ES-I3 (cell line): ENCODE measurements around the gene KCNJ6.
"Not testable (repeated sequence)": the region's sequence is repeated elsewhere in the genome, so short reads cannot be mapped to it uniquely, and the experiment has no call there.

Source experiments
- H3K36me3 ChIP-seq: 2 replicates; pipeline ENCODE4 v1.6.1; 2013; ENCODE audit warnings: mild to moderate bottlenecking, low read length, control low read depth, moderate library complexity; ENCODE audit not compliant: insufficient read depth
- H3K4me1 ChIP-seq: 2 replicates; pipeline ENCODE4 v1.6.1; 2013; ENCODE audit warnings: mild to moderate bottlenecking, control low read depth, low read length; ENCODE audit not compliant: insufficient read depth
- H3K9ac ChIP-seq: 2 replicates; pipeline ENCODE4 v1.6.1; 2013; ENCODE audit warnings: low read depth, mild to moderate bottlenecking, low read length, moderate library complexity
- H3K9me3 ChIP-seq: 2 replicates; pipeline ENCODE4 v1.6.1; 2013; ENCODE audit warnings: mild to moderate bottlenecking, low read length, moderate library complexity; ENCODE audit not compliant: control insufficient read depth, insufficient read depth

Gene KCNJ6

DNA sequence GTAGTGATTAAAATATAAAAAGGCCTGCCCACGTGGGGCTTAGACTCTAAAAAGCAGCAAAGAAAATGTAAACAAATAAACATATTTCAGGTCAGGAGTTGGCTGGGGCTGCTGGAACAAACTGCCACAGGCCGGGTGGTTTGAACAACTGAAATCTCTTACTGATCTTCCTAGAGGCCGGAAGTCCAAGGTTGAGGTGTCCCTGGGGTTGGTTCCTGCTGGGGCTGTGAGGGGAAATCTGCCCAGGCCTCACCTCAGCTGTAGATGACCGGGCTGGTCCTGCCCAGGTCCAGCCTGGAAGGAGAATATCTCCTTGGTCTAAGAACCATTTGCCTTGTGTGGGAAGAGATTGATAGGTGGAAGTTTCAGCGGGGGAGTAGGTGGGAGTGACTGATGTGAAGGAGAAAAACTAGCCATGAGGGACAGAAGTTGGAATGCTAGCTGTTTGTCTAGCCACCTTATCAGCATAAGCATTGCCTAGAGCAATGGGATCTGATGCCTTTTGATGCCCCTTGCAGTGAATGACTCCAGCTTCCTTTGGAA lies 328.6 kb downstream of the KCNJ6 start:
- Histone ChIP-seq H3K4me1 (peaks cover 4% of the 10 kb centered on the region), H3K9ac (no peak overlapping the region), H3K9me3 (no peaks in the 10 kb centered on the region), H3K36me3 (peaks cover 7% of the 10 kb centered on the region; the same call in 1 of the 2 replicates)

- Histone ChIP-seq H3K9me3 (no peaks in the 10 kb centered on the region), H3K36me3 (peaks cover 7% of the 10 kb centered on the region; the same call in 1 of the 2 replicates), H3K9ac (no peak overlapping the region), H3K4me1 (no peaks in the 10 kb centered on the region)
Measured at GRCh38 chr21:37587203-37587602, 329.1 kb downstream of the KCNJ6 start.

DNA sequence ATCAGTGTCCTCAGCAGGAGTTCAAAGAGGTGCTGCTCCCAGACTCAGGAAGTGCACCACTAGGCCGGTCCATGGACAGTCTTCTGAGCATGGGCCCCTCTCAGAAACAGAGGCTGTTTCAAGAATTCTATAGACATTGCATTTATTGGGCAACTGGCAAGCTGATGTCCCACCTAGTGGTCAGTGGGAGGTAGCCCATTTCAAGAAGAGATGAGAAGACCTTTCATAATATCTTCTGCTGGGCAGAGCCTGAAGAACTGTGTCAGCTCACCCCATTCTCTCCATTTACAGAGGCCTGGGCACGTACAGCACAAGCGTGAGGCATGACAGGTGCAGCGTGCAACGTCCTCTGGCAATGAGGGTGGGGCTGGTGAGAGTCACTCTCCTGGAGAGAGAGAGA lies 333.7 kb downstream of the KCNJ6 start:
- H3K9ac ChIP-seq: no peak overlapping the region
- peaks cover 14% of the 10 kb centered on the region for H3K9me3 ChIP-seq
- no peaks in the 10 kb centered on the region for H3K36me3 ChIP-seq
- H3K4me1 ChIP-seq: no peaks in the 10 kb centered on the region

DNA sequence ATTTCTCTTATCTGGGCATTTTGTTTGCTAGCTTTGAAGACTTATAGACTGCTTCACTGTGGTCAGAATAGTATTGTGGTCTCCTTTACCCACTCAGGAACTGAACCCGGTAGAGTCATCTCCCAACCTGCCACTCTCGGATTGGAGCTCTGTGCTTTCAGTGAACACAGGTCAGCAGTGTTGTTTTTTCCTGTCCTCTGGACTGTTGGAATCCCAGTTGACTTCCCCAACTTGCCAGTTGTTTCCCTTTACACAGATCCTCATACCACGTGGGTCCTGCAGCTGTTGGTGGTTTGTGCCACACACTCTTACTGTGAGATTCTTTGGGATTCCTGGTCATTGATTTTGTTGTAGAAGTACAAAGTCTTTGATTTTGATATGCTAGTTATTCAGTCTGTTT lies 335.6 kb downstream of the KCNJ6 start:
- H3K9ac ChIP-seq: no peak overlapping the region
- H3K4me1 ChIP-seq: no peaks in the 10 kb centered on the region
- H3K36me3 ChIP-seq: no peaks in the 10 kb centered on the region

GRCh38 chr21:37579356-37579755 lies 336.9 kb downstream of the KCNJ6 start:
- Histone ChIP-seq H3K4me1 (no peaks in the 10 kb centered on the region), H3K9me3 (peaks cover 17% of the 10 kb centered on the region), H3K36me3 (no peaks in the 10 kb centered on the region), H3K9ac (no peak overlapping the region)

More for the DNA sequence above, 335.6 kb downstream of the KCNJ6 start:
- H3K9me3 ChIP-seq: peaks cover 17% of the 10 kb centered on the region

DNA sequence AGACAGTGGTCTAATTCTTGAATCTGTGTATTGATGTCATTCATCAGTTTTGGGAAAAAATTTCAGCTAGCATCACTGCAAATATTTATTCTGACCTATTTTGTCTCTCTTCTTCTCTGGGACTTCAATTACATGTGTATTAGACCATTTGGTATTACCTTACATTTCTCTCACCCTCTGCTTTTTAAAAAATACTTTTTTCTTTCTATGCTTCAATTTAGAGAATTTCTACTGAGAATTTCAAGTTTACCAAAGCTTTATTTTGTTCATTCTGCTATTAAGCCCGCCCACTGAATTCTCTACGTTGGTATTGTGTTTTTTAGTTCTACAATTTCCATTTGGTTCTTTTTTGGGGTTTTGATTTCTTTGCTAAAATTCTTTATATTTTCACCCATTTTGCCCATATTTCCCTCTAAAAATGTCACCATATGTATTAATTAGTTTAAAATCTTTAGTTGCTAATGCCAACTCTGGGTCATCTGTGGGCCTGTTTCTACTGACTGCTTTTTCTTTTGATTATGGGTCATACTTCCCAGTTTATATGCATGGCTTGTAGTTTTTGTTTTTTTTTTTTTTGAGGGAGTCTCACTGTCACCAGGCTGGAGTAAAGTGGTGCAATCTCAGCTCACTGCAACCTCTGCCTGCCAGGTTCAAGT lies 337.7 kb downstream of the KCNJ6 start:
- peaks cover 17% of the 10 kb centered on the region for H3K9me3 ChIP-seq
- H3K36me3 ChIP-seq: no peaks in the 10 kb centered on the region
- H3K4me1 ChIP-seq: no peaks in the 10 kb centered on the region
- no peak overlapping the region for H3K9ac ChIP-seq

DNA sequence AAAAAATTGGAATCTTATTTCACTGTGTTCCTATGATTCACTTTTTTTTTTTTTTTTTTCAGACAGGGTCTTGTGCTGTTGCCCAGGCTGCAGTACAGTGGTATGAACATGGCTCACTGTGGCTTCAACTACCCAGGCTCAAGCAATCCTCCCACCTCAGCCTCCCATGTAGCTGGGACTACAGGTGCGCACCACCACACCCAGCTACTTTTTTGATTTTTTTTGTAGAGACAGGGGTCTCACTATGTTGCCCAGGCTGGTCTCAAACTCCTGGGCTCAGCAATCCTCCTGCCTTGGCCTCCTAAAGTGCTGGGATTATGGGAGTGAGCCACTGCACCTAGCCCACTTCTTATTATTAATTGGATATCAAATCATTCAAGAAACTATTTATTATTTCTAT lies 339.3 kb downstream of the KCNJ6 start:
- peaks cover 17% of the 10 kb centered on the region for H3K9me3 ChIP-seq
- not testable (repeated sequence) for H3K36me3 ChIP-seq, H3K9ac ChIP-seq, H3K4me1 ChIP-seq

GRCh38 chr21:37575580-37575979 lies 340.7 kb downstream of the KCNJ6 start:
- H3K9ac ChIP-seq: no peak overlapping the region
- H3K4me1 ChIP-seq: no peaks in the 10 kb centered on the region
- H3K36me3 ChIP-seq: no peaks in the 10 kb centered on the region
- H3K9me3 ChIP-seq: peaks cover 14% of the 10 kb centered on the region

DNA sequence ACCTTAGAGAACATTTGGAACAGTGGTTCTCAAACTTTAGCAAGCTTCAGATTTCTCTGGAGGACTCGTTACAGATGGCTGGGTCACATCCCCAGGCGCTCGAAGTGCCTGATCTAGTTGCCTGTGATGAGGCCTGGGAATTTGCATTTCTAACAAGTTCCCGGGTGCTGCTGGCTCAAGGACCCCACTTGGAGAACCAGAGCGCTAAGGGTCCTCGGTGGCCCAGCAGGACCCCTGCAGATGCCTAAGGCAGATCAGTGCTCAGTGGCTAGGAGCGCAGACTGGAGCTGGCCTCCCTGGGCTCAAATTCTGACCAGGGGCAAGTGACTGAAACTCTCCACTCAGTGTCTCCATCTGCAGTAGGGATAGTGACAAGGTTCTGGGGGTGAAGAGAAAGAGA lies 341.5 kb downstream of the KCNJ6 start:
- Histone ChIP-seq H3K9ac (no peak overlapping the region), H3K9me3 (peaks cover 14% of the 10 kb centered on the region), H3K4me1 (no peaks in the 10 kb centered on the region), H3K36me3 (no peaks in the 10 kb centered on the region)

DNA sequence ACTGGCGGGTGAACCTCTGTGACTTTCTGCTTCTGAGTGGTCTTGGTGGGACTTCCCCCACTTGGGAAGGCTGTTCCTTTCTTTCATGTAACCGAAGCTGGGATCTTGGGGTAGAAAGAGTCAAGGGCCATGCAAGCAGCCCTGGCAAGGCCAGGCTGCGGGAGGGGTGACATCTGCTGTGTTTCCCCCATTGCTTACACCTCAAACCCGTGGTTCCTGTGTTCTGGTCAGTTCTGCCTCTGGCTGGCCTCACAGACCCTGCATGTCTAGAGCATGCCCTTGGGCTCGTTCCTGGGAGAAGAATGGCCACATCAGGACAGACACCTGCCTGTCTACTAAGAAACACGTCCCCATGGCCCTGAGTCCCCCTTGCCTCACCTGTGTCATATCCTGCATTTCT lies 341.9 kb downstream of the KCNJ6 start:
- H3K9ac ChIP-seq: no peak overlapping the region
- H3K4me1 ChIP-seq: no peaks in the 10 kb centered on the region
- H3K36me3 ChIP-seq: no peaks in the 10 kb centered on the region

GRCh38 chr21:37571442-37571841 lies 344.8 kb downstream of the KCNJ6 start:
- Histone ChIP-seq H3K9me3 (no peaks in the 10 kb centered on the region), H3K9ac (no peak overlapping the region), H3K36me3 (no peaks in the 10 kb centered on the region), H3K4me1 (no peaks in the 10 kb centered on the region)

More for the DNA sequence above, 341.9 kb downstream of the KCNJ6 start:
- H3K9me3 ChIP-seq: peaks cover 13% of the 10 kb centered on the region

DNA sequence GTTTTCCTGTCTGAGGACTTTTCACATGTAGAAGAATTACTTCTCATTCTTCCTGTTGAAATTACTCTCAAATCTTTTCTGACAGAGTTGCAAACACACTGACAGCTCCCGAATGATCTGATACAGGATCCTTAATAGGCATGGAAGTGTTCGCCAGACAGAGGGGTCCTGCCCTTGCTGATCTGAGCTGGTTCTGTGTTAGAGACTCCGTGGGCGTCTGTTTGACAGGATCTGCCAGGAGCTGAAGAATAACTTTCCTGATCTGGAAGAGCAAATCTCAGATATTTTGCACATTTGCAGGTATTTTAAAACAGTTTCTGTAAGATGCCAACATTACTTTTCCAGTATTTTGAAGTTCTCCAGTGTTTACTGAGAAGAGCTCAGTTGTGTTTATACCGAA lies 347.3 kb downstream of the KCNJ6 start:
- no peaks in the 10 kb centered on the region for H3K9me3 ChIP-seq
- no peaks in the 10 kb centered on the region for H3K36me3 ChIP-seq
- peaks cover 11% of the 10 kb centered on the region; the same call in 1 of the 2 replicates for H3K4me1 ChIP-seq
- H3K9ac ChIP-seq: no peak overlapping the region

- Histone ChIP-seq H3K9ac (no peak overlapping the region), H3K36me3 (no peaks in the 10 kb centered on the region), H3K9me3 (no peaks in the 10 kb centered on the region), H3K4me1 (peaks cover 11% of the 10 kb centered on the region; the same call in 1 of the 2 replicates)
Measured at GRCh38 chr21:37568415-37568814, 347.8 kb downstream of the KCNJ6 start.

DNA sequence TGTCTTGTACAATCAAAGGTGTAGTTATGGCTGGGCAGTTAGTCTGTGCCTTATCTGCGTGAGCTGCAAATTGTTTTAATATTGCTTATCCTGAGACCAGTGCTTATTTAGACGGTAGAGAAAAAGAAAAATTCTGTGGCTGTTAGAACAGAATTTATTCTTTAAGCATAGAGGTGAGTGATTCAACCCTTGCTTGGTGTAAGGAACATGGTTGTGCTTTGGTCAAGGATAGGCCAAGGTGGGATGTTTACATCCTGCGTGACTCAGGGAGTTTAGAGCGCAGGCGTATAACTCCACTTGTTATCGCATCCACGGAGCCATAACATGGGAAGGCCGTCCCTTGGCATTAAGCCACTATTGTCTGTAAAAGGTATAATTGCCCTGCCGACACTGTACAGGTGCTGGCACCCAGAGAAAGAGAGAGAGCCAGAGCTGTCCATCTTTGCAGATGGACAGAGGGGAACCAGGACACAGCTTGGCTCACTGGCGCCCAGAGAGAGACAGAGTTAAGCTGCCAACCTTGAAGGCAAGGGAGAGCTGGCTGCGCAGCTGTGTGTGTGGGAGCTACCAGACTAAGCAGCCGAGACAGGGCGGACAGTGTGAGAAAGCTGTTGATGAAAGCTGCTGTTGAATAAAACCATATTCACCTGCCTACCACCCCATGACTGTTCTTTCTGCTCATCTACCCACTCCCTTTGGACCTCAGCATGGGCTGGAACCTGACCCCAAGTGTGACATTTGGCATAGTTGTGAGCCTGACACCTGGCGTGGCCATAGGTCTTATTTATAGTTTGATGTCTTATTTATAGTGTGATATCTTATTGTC lies 349.3 kb downstream of the KCNJ6 start:
- no peaks in the 10 kb centered on the region for H3K9me3 ChIP-seq
- H3K4me1 ChIP-seq: peaks cover 17% of the 10 kb centered on the region; the same call in 1 of the 2 replicates
- H3K36me3 ChIP-seq: no peaks in the 10 kb centered on the region
- H3K9ac ChIP-seq: no peak overlapping the region
